ENCODE measurements around the gene ALG1L2.
"Not testable (repeated sequence)": the region's sequence is repeated elsewhere in the genome, so short reads cannot be mapped to it uniquely, and the experiment has no call there.

- TF ChIP-seq, protein P1, sequence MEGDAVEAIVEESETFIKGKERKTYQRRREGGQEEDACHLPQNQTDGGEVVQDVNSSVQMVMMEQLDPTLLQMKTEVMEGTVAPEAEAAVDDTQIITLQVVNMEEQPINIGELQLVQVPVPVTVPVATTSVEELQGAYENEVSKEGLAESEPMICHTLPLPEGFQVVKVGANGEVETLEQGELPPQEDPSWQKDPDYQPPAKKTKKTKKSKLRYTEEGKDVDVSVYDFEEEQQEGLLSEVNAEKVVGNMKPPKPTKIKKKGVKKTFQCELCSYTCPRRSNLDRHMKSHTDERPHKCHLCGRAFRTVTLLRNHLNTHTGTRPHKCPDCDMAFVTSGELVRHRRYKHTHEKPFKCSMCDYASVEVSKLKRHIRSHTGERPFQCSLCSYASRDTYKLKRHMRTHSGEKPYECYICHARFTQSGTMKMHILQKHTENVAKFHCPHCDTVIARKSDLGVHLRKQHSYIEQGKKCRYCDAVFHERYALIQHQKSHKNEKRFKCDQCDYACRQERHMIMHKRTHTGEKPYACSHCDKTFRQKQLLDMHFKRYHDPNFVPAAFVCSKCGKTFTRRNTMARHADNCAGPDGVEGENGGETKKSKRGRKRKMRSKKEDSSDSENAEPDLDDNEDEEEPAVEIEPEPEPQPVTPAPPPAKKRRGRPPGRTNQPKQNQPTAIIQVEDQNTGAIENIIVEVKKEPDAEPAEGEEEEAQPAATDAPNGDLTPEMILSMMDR (IDR thresholded peaks at IDR 0.05; ENCODE audit: borderline replicate concordance, extremely low read depth, low read length, poor library complexity, severe bottlenecking), result not testable (repeated sequence)
- not testable (repeated sequence) for TF ChIP-seq EZH2 (IDR thresholded peaks at IDR 0.05; ENCODE audit: borderline replicate concordance, low read depth, low read length, severe bottlenecking)
Measured at GRCh38 chr3:130122891-130123775, 41.5 kb downstream of the ALG1L2 start.

Measured in DND-41 (cell line).